Body of pancreas (tissue), 4 donors: ENCODE measurements around the gene PRDX2.
A peak's percentile ranks its signal among the peaks of the same experiment; 100 is the strongest.

Experiments
- POLR2A ChIP-seq, 3 donors: fragments of 450-650 bp; IDR thresholded peaks; one replicate each; pipeline ENCODE4 v1.6.1; 2016; ENCODE audit warnings: antibody characterized with exemption in 3 of 3, mild to moderate bottlenecking in 2 of 3
- TF ChIP-seq, protein P1 (sequence below), 7 experiments: fragments of 450-650 bp in 4 of 7; fragments of 200-600 bp in 3 of 7; sonication (generic) in 3 of 7; IDR thresholded peaks; one replicate each; pipeline ENCODE4 v1.5.1; 2016 to 2019; ENCODE audit warnings: antibody characterized with exemption in 7 of 7

DNA sequence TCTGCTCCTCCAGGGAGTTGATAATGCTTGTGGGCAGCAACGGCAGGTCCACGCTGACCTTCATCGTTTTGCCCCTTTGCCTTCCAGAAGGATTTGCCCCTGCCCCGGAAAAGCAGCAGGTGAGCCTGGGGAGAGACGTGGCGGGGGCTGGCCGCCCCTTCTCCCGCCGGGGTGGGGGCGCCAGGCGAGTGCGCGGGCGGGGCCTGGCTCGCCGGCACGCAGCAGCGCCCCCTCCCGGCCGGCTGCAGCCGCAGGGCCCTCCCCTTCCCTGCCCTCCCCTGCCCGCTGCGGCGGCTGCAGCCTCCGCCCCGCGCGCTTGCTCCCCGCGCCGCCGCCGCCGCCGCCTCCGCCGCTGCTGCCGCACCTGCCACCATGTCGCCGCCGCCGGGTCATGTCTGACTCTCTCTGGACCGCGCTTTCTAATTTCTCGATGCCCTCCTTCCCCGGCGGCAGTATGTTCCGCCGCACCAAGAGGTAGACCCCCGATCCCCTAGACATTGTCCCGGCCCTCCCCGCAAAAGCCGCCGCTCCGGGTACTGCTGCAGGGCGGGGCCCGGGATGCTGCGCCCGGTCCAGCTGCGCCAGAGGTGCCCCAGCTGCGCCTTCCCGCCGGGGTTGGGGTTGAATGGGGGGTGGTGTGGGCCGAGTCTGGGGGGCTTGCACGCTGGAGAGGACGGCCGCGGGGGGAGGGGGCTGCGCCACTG is 36.7 kb upstream of the PRDX2 start, which contains the start of gene MAST1:
- TF ChIP-seq, protein P1, sequence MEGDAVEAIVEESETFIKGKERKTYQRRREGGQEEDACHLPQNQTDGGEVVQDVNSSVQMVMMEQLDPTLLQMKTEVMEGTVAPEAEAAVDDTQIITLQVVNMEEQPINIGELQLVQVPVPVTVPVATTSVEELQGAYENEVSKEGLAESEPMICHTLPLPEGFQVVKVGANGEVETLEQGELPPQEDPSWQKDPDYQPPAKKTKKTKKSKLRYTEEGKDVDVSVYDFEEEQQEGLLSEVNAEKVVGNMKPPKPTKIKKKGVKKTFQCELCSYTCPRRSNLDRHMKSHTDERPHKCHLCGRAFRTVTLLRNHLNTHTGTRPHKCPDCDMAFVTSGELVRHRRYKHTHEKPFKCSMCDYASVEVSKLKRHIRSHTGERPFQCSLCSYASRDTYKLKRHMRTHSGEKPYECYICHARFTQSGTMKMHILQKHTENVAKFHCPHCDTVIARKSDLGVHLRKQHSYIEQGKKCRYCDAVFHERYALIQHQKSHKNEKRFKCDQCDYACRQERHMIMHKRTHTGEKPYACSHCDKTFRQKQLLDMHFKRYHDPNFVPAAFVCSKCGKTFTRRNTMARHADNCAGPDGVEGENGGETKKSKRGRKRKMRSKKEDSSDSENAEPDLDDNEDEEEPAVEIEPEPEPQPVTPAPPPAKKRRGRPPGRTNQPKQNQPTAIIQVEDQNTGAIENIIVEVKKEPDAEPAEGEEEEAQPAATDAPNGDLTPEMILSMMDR (IDR thresholded peaks at IDR 0.05) = peak in 4 of 7 experiments; percentile 53 to 66 (median 63)
- TF ChIP-seq POLR2A (IDR thresholded peaks at IDR 0.05) = no peak
